ENCODE data around the gene KRTAP4-6.

DNA sequence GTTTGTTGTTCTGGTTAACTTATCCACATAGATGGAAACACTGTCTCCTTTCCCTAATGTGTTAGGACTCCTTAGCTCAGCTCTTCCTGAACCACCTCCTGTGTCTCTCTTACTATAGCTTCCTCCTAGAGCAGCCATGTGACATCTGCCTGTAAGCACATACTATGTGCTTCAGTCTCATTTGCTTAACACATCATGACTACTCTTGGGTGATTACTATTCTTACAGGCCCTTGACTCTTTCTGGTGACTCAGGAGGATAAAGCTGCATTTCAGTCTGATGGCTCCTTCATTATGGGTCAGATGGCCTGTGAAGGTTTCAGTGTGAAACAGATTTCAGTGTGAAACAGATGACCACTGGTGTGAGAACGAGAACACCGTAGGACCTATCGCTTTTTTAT, 38.0 kb upstream of the KRTAP4-6 start:
- TF ChIP-seq POLR2A (IDR thresholded peaks at IDR 0.05) = no peak
- TF ChIP-seq, protein P1, sequence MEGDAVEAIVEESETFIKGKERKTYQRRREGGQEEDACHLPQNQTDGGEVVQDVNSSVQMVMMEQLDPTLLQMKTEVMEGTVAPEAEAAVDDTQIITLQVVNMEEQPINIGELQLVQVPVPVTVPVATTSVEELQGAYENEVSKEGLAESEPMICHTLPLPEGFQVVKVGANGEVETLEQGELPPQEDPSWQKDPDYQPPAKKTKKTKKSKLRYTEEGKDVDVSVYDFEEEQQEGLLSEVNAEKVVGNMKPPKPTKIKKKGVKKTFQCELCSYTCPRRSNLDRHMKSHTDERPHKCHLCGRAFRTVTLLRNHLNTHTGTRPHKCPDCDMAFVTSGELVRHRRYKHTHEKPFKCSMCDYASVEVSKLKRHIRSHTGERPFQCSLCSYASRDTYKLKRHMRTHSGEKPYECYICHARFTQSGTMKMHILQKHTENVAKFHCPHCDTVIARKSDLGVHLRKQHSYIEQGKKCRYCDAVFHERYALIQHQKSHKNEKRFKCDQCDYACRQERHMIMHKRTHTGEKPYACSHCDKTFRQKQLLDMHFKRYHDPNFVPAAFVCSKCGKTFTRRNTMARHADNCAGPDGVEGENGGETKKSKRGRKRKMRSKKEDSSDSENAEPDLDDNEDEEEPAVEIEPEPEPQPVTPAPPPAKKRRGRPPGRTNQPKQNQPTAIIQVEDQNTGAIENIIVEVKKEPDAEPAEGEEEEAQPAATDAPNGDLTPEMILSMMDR (IDR thresholded peaks at IDR 0.05) = no peak

All from ovary (tissue), 3 donors.